Endodermal cell (in vitro differentiated cells): ENCODE results near the gene MUTYH. TPM values are rescaled to one million over a fixed set of nuclear protein-coding genes. Genes with fewer than 3 reads are reported as not detected.
"Not testable (repeated sequence)": the region's sequence is repeated elsewhere in the genome, so short reads cannot be mapped to it uniquely, and the experiment has no call there.

Experiments used
- DNase-seq: peaks from one replicate; pipeline ENCODE4 v3.0.0-alpha.2; 2017
- H3K27ac ChIP-seq: 2 replicates; pipeline ENCODE4 v1.5.1; 2013; ENCODE audit warnings: mild to moderate bottlenecking, low read depth, low read length, moderate library complexity
- H3K27me3 ChIP-seq: 2 replicates; pipeline ENCODE4 v1.6.1; 2013; ENCODE audit warnings: mild to moderate bottlenecking, low read length, moderate library complexity; ENCODE audit not compliant: insufficient read depth, control insufficient read depth, poor library complexity, severe bottlenecking
- H3K36me3 ChIP-seq: 2 replicates; pipeline ENCODE4 v1.7.0; 2013; ENCODE audit warnings: mild to moderate bottlenecking, low read length, moderate library complexity; ENCODE audit not compliant: control insufficient read depth, insufficient read depth
- H3K4me1 ChIP-seq: one replicate; pipeline ENCODE4 v1.7.0; 2013; ENCODE audit warnings: low read length; ENCODE audit not compliant: control insufficient read depth, insufficient read depth
- H3K4me3 ChIP-seq: 2 replicates; pipeline ENCODE4 v1.5.1; 2013; ENCODE audit warnings: mild to moderate bottlenecking, low read length, moderate library complexity
- H3K9ac ChIP-seq: 2 replicates; pipeline ENCODE4 v1.6.1; 2013; ENCODE audit warnings: mild to moderate bottlenecking, low read length, moderate library complexity; ENCODE audit not compliant: poor library complexity, severe bottlenecking; ENCODE audit errors: extremely low read depth
- H3K9me3 ChIP-seq: 2 replicates; pipeline ENCODE4 v1.6.1; 2013; ENCODE audit warnings: mild to moderate bottlenecking, low read length, moderate library complexity; ENCODE audit not compliant: control insufficient read depth
- H3K27ac Mint-ChIP-seq: 2 replicates; pipeline ENCODE4 v1.8.0; 2020; ENCODE audit warnings: mixed read lengths
- H3K27me3 Mint-ChIP-seq: 2 replicates; pipeline ENCODE4 v1.8.0; 2021; ENCODE audit warnings: mild to moderate bottlenecking, mixed read lengths; ENCODE audit not compliant: insufficient read depth
- H3K36me3 Mint-ChIP-seq: 2 replicates; pipeline ENCODE4 v1.8.0; 2020; ENCODE audit warnings: low read depth, mixed read lengths
- H3K4me1 Mint-ChIP-seq: 2 replicates; pipeline ENCODE4 v1.8.0; 2020; ENCODE audit warnings: mixed read lengths
- H3K4me3 Mint-ChIP-seq: 2 replicates; pipeline ENCODE4 v1.8.0; 2020; ENCODE audit warnings: mild to moderate bottlenecking, moderate library complexity, mixed read lengths
- H3K9me3 Mint-ChIP-seq: 2 replicates; pipeline ENCODE4 v1.8.0; 2020; ENCODE audit warnings: mild to moderate bottlenecking, mixed read lengths
- CTCF ChIP-seq: fragments of 200-600 bp; sonication (generic); conservative IDR thresholded peaks from 2 replicates; pipeline ENCODE4 v1.5.0; 2021; ENCODE audit warnings: antibody characterized with exemption, mild to moderate bottlenecking
- WGBS, 2 experiments: methylation state at CpG; one replicate each; pipeline versions ENCODE4 v1.1.5 to v1.1.7; 2013; ENCODE audit warnings: missing lambda C conversion rate in 2 of 2, mixed read lengths in 1 of 2; ENCODE audit not compliant: insufficient coverage in 1 of 2, insufficient read length in 1 of 2; 5-methylcytosine and 5-hydroxymethylcytosine counted together
- total RNA-seq, 2 donors: library from RNA; stranded (reverse); fragmentation: NEBNext Ultra II Directional in 1 of 2; extraction: Animal tissue kit (Norgen Biotek cat#: 25700) in 1 of 2; gene quantifications; 2 replicates in 1 of 2; 3 replicates in 1 of 2; pipeline ENCODE4 v1.2.1, GENCODE V29; 2021

MUTYH gene
- total RNA-seq, 2 donors from 2014 or later: 60.5 to 60.9 TPM

- DNase-seq: no peak
- H3K4me1 ChIP-seq: no peaks in the 10 kb centered on the region
- Mint-ChIP-seq H3K27me3 (no peaks in the 10 kb centered on the region), H3K4me3 (no peak overlapping the region), H3K36me3 (no peaks in the 10 kb centered on the region), H3K9me3 (peaks cover 10% of the 10 kb centered on the region), H3K27ac (peak overlapping the region; percentile 13), H3K4me1 (peaks cover 8% of the 10 kb centered on the region)
- H3K4me3 ChIP-seq: no peak overlapping the region
- H3K36me3 ChIP-seq: no peaks in the 10 kb centered on the region
- H3K27me3 ChIP-seq: no peaks in the 10 kb centered on the region
- 75 to 88% methylated on average over 4 to 8 of the region's 8 CpGs for WGBS, 2 experiments
- H3K27ac ChIP-seq: peak overlapping the region; percentile 63
- H3K9me3 ChIP-seq: no peaks in the 10 kb centered on the region
- no peak for TF ChIP-seq CTCF
- no peak overlapping the region for H3K9ac ChIP-seq
Measured at GRCh38 chr1:45297666-45298356, 42.4 kb downstream of the MUTYH start.

DNA sequence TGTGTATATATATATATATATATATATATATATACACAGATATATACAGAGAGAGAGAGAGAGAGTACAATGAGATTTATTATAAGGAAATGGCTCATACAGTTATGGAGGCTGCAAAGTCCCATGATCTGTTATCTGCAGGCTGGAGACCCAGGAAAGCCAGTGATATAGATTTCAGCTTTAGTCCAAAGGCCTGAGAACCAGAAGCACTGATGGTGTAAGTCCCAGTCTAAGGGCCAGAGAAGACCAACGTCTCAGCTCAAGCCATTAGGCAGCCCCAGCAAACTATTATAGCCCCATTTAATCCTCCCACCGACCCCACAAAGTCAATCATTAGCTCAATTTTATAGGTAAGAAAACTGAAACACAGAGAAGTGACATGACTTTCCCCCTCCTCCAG is 48.5 kb downstream of the MUTYH start:
- H3K27ac ChIP-seq: no peak overlapping the region
- no peak overlapping the region for H3K27ac Mint-ChIP-seq
- H3K4me3 ChIP-seq: no peak overlapping the region
- 90% methylated on average over 2 of the region's 2 CpGs; no CpG with 5 or more reads in 1 of the 2 experiments for WGBS, 2 experiments
- no peaks in the 10 kb centered on the region for H3K4me1 Mint-ChIP-seq
- H3K9me3 Mint-ChIP-seq: peaks cover 10% of the 10 kb centered on the region
- H3K36me3 Mint-ChIP-seq: no peaks in the 10 kb centered on the region
- H3K27me3 Mint-ChIP-seq: peaks cover 4% of the 10 kb centered on the region
- no peaks in the 10 kb centered on the region for H3K27me3 ChIP-seq
- H3K36me3 ChIP-seq: no peaks in the 10 kb centered on the region
- H3K9ac ChIP-seq: no peak overlapping the region
- H3K4me1 ChIP-seq: no peaks in the 10 kb centered on the region
- H3K4me3 Mint-ChIP-seq: no peak overlapping the region
- TF ChIP-seq CTCF: no peak
- no peaks in the 10 kb centered on the region for H3K9me3 ChIP-seq
- no peak for DNase-seq

GRCh38 chr1:45291002-45291401 is 49.2 kb downstream of the MUTYH start:
- not testable (repeated sequence) for H3K4me1 ChIP-seq, H3K4me3 ChIP-seq, H3K9me3 Mint-ChIP-seq, H3K36me3 ChIP-seq, H3K4me1 Mint-ChIP-seq, H3K27me3 Mint-ChIP-seq, H3K9ac ChIP-seq, H3K27me3 ChIP-seq, H3K36me3 Mint-ChIP-seq, H3K4me3 Mint-ChIP-seq, H3K27ac Mint-ChIP-seq, DNase-seq, H3K27ac ChIP-seq, H3K9me3 ChIP-seq
- WGBS, 2 experiments: 77 to 95% methylated on average over 5 to 6 of the region's 6 CpGs

DNA sequence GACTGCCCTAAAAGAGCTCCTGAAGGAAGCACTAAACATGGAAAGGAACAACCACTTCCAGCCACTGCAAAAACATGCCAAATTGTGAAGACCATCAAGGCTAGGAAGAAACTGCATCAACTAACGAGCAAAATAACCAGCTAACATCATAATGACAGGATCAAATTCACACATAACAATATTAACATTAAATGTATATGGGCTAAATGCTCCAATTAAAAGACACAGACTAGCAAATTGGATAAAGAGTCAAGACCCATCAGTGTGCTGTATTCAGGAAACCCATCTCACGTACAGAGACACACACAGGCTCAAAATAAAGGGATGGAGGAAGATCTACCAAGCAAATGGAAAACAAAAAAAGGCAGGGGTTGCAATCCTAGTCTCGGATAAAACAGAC is 53.7 kb downstream of the MUTYH start:
- H3K36me3 Mint-ChIP-seq, H3K4me3 Mint-ChIP-seq, H3K9me3 ChIP-seq, H3K4me1 Mint-ChIP-seq, H3K27me3 ChIP-seq, DNase-seq, H3K9ac ChIP-seq, H3K36me3 ChIP-seq, H3K27ac ChIP-seq, H3K27ac Mint-ChIP-seq, H3K27me3 Mint-ChIP-seq, H3K4me1 ChIP-seq, H3K4me3 ChIP-seq: not testable (repeated sequence)
- H3K9me3 Mint-ChIP-seq: peaks cover 20% of the 10 kb centered on the region
- no CpG with 5 or more reads among the region's 3 CpGs for WGBS, 2 experiments

- not testable (repeated sequence) for H3K4me3 ChIP-seq, H3K36me3 ChIP-seq, H3K9me3 ChIP-seq, H3K4me3 Mint-ChIP-seq, H3K27me3 ChIP-seq, H3K4me1 ChIP-seq, DNase-seq, H3K27ac ChIP-seq, H3K9ac ChIP-seq, H3K36me3 Mint-ChIP-seq, H3K27ac Mint-ChIP-seq, H3K27me3 Mint-ChIP-seq, H3K4me1 Mint-ChIP-seq
- peaks cover 22% of the 10 kb centered on the region for H3K9me3 Mint-ChIP-seq
- 94 to 98% methylated on average over 6 to 9 of the region's 9 CpGs for WGBS, 2 experiments
Measured at GRCh38 chr1:45284858-45285257, 55.4 kb downstream of the MUTYH start.
